Parathyroid adenoma (tissue), 2 donors: Measurements from ENCODE around the gene TPM4.

Experiments
- H2AFZ ChIP-seq: fragments of 300-600 bp; sonication (generic); one replicate; pipeline ENCODE4 v1.7.0; 2017; ENCODE audit warnings: antibody characterized with exemption, mild to moderate bottlenecking
- H3K27ac ChIP-seq: fragments of 300-600 bp; sonication (generic); one replicate; pipeline ENCODE4 v1.7.0; 2017
- H3K27me3 ChIP-seq: fragments of 300-600 bp; sonication (generic); one replicate; pipeline ENCODE4 v1.7.0; 2017; ENCODE audit warnings: low read length; ENCODE audit not compliant: control insufficient read depth, insufficient read depth
- H3K36me3 ChIP-seq: fragments of 300-600 bp; sonication (generic); one replicate; pipeline ENCODE4 v1.7.0; 2017; ENCODE audit warnings: low read length; ENCODE audit not compliant: control insufficient read depth, insufficient read depth
- H3K4me1 ChIP-seq: fragments of 300-600 bp; sonication (generic); one replicate; pipeline ENCODE4 v1.7.0; 2017; ENCODE audit warnings: control low read depth
- H3K4me2 ChIP-seq: fragments of 300-600 bp; sonication (generic); one replicate; pipeline ENCODE4 v1.7.0; 2017; ENCODE audit warnings: low read length
- H3K4me3 ChIP-seq: fragments of 300-600 bp; sonication (generic); one replicate; pipeline ENCODE4 v1.7.0; 2017; ENCODE audit warnings: low read depth, low read length
- H3K79me2 ChIP-seq: fragments of 300-600 bp; sonication (generic); one replicate; pipeline ENCODE4 v1.7.0; 2017; ENCODE audit warnings: control low read depth
- H3K9ac ChIP-seq: fragments of 300-600 bp; sonication (generic); one replicate; pipeline ENCODE4 v1.7.0; 2017; ENCODE audit warnings: mild to moderate bottlenecking
- H3K9me3 ChIP-seq: fragments of 300-600 bp; sonication (generic); one replicate; pipeline ENCODE4 v1.7.0; 2017; ENCODE audit warnings: low read length; ENCODE audit not compliant: control insufficient read depth
- CTCF ChIP-seq: fragments of 300-600 bp; sonication (generic); IDR thresholded peaks from one replicate; pipeline ENCODE4 v1.7.0; 2017; ENCODE audit warnings: antibody characterized with exemption, mild to moderate bottlenecking
- donor health status: primary hyperparathyroidism.

Gene TPM4

GRCh38 chr19:16036941-16037340, 39.4 kb upstream of the TPM4 start:
- H3K4me3 ChIP-seq, result no peak overlapping the region
- H3K27me3 ChIP-seq, result no peaks in the 10 kb centered on the region
- no peak overlapping the region for H3K27ac ChIP-seq
- peaks cover 6% of the 10 kb centered on the region for H3K4me1 ChIP-seq
- no peak overlapping the region for H2AFZ ChIP-seq
- H3K9ac ChIP-seq, result no peak overlapping the region
- H3K79me2 ChIP-seq, result no peaks in the 10 kb centered on the region
- no peaks in the 10 kb centered on the region for H3K9me3 ChIP-seq
- H3K36me3 ChIP-seq, result no peaks in the 10 kb centered on the region
- no peak overlapping the region for H3K4me2 ChIP-seq
- TF ChIP-seq CTCF, result no peak

- Histone ChIP-seq H3K27me3 (no peaks in the 10 kb centered on the region), H3K4me1 (peaks cover 6% of the 10 kb centered on the region), H3K9me3 (no peaks in the 10 kb centered on the region), H3K36me3 (no peaks in the 10 kb centered on the region), H3K4me2 (no peak overlapping the region), H3K27ac (no peak overlapping the region), H3K79me2 (no peaks in the 10 kb centered on the region), H3K4me3 (no peak overlapping the region), H3K9ac (no peak overlapping the region), H2AFZ (no peak overlapping the region)
- no peak for TF ChIP-seq CTCF
Observed at GRCh38 chr19:16037424-16038195, 38.7 kb upstream of the TPM4 start.

- no peaks in the 10 kb centered on the region for H3K36me3 ChIP-seq
- H3K27me3 ChIP-seq, result no peaks in the 10 kb centered on the region
- no peak overlapping the region for H3K27ac ChIP-seq
- no peak overlapping the region for H3K4me2 ChIP-seq
- no peaks in the 10 kb centered on the region for H3K79me2 ChIP-seq
- no peak for TF ChIP-seq CTCF
- no peak overlapping the region for H2AFZ ChIP-seq
- H3K9me3 ChIP-seq, result no peaks in the 10 kb centered on the region
- no peak overlapping the region for H3K4me3 ChIP-seq
- no peak overlapping the region for H3K9ac ChIP-seq
- H3K4me1 ChIP-seq, result peaks cover 6% of the 10 kb centered on the region
Observed at GRCh38 chr19:16038196-16038695, 38.0 kb upstream of the TPM4 start.

- TF ChIP-seq CTCF, result no peak
- peaks cover 6% of the 10 kb centered on the region for H3K4me1 ChIP-seq
- no peak overlapping the region for H3K4me3 ChIP-seq
- no peaks in the 10 kb centered on the region for H3K9me3 ChIP-seq
- no peak overlapping the region for H3K27ac ChIP-seq
- no peaks in the 10 kb centered on the region for H3K36me3 ChIP-seq
- H3K4me2 ChIP-seq, result no peak overlapping the region
- H3K9ac ChIP-seq, result no peak overlapping the region
- H3K27me3 ChIP-seq, result no peaks in the 10 kb centered on the region
- H2AFZ ChIP-seq, result no peak overlapping the region
- no peaks in the 10 kb centered on the region for H3K79me2 ChIP-seq
Observed at GRCh38 chr19:16039081-16039480, 37.2 kb upstream of the TPM4 start.

GRCh38 chr19:16039545-16039944, 36.8 kb upstream of the TPM4 start:
- Histone ChIP-seq H3K9me3 (no peaks in the 10 kb centered on the region), H3K4me2 (no peak overlapping the region), H3K4me3 (no peak overlapping the region), H3K4me1 (peaks cover 6% of the 10 kb centered on the region), H3K27ac (no peak overlapping the region), H3K79me2 (no peaks in the 10 kb centered on the region), H3K9ac (no peak overlapping the region), H3K36me3 (no peaks in the 10 kb centered on the region), H3K27me3 (no peaks in the 10 kb centered on the region), H2AFZ (no peak overlapping the region)
- TF ChIP-seq CTCF, result no peak
